Activated CD4-positive, alpha-beta T cell treated with anti-CD3 and anti-CD28 coated beads, Interleukin-2, amount 50 U/mL, for 16 hours (primary cell): Measurements from ENCODE around the gene SLC27A2.

ENCODE experiments used
- DNase-seq: peaks from one replicate; pipeline ENCODE4 v3.0.0-alpha.2; 2020

SLC27A2 gene

DNA sequence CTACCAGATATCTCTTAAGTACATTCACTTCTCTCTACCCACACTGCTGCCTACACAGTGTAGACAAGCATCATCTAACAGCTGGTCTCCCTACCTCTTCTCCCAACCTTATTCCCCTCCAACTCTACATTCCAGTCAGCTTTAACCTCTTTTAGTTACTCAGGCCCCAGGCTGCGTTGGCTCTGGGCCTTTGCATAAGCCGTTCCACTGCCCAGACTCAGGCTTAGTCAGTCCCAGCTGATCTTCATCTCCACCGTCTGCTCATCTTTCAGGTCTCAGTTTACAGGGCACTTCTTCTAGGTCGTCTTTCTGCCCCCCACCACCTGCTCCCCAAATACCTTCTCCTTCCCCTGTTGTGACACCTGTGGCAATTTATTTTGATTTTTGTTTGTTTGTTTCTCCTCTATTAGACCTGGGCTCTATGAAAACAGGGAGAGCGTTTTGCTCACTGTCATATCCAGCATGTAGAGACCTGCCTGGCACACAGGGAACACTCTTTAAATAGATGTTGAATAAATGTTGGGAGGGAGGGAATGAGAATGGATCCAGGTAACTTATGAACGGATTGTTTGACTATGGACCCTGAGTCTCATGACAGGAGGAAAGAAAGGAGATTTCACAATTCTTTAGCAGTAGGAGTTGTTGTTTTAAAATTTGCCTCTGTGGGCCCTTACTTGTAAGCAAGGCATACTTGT, 11.1 kb downstream of the SLC27A2 start:
- DNase-seq, result no peak

DNA sequence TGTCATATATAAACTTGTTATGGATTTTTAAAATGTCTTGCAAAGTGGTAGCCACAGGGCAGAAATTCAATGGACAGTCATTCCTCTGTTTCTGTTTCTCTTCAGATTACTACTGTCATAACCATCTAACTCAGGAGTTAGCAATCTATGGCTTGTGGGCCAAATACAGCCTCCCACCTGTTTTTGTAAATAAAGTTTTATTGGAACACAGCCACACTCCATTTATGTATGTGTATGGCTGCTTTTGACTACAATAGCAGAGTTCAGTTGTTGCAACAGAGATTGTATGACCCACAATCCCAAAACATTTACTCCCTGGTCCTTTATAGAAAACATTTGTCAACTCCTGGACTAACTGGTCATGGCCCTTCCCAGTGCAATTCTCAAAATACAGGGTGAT, 20.0 kb downstream of the SLC27A2 start:
- DNase-seq, result no peak

DNA sequence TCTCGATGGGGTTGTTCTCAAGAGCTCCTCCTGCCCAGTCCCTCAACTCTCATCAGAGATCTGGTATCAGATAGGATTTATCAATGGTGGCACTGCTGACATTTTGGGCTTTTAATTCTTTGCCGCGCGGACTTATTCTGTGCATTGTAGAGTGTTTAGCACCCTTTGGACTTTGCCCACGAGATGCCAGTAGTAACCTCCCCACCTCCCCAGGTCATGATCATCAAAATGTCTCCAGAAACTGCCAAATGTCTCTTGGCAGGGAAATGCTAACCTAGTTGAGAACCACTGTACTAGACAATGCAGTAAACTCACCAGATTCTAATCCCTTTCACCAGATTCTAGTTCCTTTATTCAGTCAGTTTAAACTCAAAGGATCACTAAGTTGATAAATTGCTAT, 24.0 kb downstream of the SLC27A2 start:
- no peak for DNase-seq

GRCh38 chr15:50209809-50210208, 27.8 kb downstream of the SLC27A2 start:
- DNase-seq, result no peak

DNA sequence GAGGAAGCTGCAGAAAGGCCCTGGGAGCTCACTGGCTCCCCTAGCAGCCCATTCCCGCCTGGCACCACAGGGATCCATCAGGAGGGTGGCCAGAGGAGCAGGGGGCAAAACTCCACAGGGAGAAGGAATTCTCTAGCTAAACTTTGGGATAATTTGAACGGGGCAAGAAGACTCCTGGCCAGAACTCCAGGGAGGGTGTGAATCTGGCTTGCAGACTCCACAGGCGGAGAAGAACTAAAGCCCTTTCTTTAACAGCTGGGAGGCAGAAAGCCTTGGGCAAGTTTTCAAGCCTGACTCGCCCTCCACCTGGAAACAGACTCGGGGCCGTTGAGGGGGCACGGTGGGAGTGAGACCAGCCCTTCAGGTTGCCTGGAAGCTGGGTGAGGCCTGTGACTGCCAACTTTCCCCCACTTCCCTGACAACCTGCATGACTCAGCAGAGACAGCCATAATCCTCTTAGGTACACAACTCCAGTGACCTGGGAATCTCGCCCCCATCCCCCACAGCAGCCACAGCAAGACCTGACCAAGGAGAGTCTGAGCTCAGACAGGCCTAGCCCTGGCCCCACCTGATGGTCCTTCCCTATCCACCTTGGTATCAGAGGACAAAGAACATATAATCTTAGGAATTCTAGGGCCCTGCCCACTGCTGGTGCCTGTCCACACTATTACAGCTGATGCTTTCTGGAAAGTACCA, 28.6 kb downstream of the SLC27A2 start:
- DNase-seq, result no peak

DNA sequence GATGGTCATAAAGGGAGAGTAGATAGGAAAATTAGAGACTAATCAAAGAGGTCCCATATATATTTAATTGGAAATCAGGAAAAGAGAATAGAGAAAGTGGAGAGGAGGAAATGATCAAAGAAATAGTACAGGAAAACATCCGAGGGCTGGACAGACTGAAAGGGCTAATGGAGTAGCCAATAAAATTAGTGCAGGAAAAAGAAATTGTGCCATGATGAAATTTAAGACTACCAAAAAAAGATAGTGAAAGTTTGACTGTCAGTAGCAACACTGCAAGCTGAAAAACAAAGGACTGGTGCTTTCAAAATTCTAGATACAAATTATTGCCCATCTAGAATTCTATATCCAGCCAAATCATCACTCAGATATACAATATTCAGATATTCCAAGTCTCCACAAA, 36.3 kb downstream of the SLC27A2 start:
- DNase-seq, result no peak

DNA sequence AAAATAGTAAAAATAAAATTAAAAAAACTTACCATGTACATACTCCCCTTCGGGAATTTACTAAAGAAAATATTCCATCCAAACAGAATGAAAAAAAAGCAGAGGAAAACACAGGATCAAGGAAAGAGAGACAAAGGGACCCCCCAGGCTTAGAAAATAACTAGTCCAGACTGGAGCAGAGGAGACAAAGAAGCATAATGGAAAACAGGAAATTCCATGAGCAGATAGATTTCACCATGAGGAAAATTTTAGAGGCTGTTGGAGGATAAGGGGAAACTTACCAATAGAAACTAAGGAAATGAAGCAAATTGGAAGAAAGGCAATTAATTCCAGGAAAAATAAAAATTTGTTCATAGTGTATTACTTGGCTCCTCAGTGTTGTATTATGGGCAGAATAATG, 36.7 kb downstream of the SLC27A2 start:
- DNase-seq, result no peak

GRCh38 chr15:50219820-50220219, 37.8 kb downstream of the SLC27A2 start:
- DNase-seq, result peak; percentile 14

DNA sequence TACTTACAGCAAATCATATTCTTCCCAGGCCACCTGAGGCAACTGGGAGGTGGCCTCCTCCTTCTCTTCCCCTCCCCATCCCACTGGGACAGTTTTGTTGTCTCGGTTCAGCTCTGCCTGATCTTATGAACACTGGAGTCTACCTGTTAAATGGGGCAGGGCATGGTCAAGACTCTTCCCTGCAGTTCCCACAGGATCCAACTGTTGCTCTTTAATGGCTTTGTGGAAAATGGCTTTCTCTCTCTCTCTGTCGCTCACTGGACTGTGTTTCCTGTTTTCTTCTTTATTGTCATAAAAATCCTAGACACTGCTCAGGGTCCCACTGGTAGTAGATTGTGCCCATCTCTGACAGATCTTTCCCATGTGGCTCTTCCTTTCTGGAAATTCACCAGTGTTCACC, 40.2 kb downstream of the SLC27A2 start:
- no peak for DNase-seq

DNA sequence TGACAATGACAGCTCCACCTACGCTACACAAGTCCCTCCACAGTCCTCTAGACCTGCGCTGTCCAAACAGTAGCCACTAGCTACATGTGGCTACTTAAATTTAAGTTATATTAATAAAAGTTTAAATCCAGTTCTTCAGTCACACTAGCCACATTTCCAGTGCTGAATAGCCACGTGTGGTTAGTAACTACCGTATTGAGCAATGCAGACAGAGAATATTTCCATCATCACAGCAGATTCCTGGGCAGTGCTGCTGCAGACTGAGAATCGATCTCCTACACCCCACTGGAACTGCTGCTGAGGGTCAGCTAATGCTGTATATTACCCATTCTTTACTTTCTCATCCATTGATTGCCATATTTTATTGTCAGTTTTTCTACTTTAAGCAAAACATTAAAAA, 42.6 kb downstream of the SLC27A2 start:
- DNase-seq, result no peak

GRCh38 chr15:50225057-50225456, 43.1 kb downstream of the SLC27A2 start:
- DNase-seq, result no peak

- DNase-seq, result no peak
Measured at GRCh38 chr15:50225938-50226337, 43.9 kb downstream of the SLC27A2 start.

DNA sequence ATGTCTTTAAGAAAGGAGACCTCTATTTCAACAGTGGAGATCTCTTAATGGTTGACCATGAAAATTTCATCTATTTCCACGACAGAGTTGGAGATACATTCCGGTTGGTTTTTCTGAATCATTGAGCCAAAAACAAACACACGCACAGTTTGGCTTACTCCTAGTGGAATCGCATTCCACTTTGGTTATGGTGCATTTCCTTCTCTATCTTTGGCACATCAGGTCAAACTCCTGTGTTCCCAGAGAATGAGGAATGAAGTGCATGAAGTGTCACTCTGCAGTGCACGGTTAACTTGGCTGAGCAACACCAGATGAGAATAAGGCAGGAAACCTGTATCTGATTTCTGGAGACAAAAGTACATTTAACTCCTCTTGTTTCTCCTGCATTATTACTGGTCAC, 45.1 kb downstream of the SLC27A2 start:
- no peak for DNase-seq

- no peak for DNase-seq
Measured at GRCh38 chr15:50228866-50229265, 46.9 kb downstream of the SLC27A2 start.

DNA sequence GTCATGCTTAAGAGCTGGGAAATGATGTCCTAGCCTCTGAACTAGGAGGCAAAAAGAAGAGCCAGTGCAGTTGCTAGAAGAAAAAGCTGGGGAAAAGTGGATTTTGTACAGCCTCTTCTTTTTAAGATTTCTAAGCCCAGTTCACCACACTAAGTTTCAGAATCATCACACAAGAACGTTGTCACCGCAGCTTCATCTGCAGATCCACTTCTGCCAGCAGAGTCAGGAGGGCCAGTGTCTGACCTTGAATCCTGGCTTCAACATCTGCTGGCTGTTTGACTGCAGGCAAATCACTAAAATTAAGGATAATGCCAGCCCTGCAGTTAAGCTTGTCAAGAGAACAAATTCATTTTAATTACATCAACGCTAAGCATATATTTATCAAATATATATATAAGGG, 47.3 kb downstream of the SLC27A2 start:
- DNase-seq, result no peak

DNA sequence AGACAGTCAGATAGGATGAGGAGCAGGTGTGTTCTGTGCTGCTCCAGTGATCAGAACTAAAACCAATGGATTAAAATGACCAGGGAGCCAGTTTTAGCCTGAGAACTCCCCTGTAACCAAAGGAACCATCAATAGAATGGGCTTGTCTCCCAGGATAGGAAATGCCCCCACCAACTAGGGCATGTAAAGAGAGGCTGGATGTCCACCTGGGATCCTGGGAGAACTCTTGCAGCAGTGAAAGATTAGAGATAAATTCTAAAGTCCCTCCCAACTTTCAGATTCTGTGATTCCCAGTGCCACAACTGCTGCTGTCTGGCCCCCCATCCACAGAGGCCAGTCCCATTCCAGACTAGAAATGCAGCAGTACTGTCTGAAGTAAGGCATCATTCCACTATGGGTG, 49.8 kb downstream of the SLC27A2 start:
- no peak for DNase-seq

DNA sequence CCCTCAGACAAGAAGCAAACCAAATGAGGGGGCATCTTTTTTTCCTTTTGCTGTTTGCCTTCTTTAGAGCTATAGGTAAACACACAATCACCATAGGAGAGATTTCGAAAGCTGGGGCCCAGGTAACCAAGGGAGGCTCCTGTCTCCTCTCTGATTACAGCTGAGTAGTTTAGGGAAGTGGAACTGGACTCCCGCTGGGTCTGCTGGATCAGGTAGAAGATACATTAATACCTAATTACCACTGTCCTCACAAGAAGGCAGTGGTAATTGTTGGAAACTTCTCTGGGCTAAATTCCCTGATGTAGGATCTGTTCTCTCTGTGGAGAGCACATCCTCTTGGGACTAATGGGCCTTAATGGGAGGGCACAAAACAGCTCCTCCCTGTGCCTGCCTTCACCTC, 50.8 kb downstream of the SLC27A2 start:
- no peak for DNase-seq

DNA sequence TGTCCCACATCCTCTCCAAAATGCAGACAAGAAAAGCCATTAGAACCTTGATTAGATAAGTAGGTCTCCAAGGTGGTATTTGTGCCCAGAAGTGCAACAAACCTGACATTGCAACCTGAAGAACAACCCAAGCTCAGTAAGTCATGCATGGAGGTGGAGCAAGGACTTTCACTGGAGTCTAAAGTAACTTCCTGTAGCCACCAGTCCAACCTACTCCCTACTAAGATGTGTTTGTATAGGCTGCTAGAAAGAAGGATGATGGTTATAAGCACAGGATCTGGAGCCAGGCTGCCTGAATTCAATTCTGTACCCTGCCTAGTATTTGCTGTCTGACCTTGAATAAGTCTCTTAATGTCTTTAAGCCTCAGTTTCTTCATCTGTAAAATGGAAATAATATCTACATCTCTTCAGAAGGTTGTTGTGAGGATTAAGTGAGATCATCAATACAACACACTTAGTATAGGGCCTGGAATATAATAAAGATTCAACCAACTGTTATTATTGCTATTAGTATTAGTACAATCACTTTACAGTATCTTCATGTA, 51.3 kb downstream of the SLC27A2 start:
- DNase-seq, result no peak

DNA sequence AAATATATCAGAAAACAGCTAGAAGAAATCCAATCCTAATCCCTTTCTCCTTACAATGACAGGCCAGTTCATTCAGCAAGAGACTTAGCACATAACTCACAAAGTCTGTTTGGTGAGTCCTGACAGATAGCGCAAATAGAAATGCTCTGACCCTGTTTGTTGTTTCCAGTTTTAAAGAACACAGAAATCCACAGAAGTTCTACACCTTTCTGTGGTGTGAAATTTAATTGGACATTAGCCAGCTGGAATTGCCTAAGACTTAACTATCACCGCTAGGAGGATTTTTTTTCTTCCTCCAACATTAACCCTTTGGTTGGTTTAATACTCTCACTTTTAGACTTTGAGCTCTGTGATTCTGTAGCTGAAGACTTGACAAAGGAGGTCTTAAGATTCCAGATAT, 52.8 kb downstream of the SLC27A2 start:
- no peak for DNase-seq

GRCh38 chr15:50235794-50236193, 53.8 kb downstream of the SLC27A2 start:
- DNase-seq, result no peak

DNA sequence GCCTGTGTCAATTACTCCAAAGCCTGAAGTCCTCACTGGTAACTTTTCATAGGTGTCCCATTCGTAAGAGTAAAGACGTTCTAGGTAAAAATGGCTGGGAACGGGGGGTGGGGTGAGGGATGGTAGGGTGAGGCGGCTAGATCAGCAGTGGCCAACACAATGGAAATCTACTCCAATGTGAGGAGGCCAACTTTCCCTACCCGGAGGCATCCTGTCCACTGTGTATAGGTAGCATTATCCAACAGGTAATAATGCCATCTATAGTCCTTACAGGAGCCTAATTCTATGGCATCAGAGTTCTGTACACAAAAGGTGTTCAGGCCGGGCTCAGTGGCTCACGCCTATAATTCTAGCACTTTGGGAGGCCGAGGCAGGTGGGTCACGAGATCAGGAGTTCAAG, 54.4 kb downstream of the SLC27A2 start:
- no peak for DNase-seq

DNA sequence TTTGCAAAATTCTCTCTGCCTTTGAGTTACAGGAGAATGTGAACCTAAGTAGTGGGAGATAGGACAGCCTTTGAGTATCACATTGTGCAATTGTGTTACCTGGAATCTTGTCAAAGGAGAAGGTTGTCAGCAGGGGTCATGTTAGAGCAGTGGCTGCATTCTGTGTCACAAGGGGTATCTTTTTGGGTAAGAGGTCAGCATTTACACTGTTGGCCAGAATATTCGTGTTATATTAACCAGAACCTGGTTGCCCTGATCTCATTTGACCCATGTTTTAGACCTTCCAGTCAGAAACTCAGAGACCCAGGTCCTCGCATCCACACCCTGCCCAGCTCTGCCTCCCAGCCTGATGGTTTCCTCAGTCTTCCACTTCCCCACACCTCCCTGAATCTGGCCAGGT, 56.3 kb downstream of the SLC27A2 start:
- DNase-seq, result no peak

- DNase-seq, result peak; percentile 43
Measured at GRCh38 chr15:50241684-50242450, 59.9 kb downstream of the SLC27A2 start.

DNA sequence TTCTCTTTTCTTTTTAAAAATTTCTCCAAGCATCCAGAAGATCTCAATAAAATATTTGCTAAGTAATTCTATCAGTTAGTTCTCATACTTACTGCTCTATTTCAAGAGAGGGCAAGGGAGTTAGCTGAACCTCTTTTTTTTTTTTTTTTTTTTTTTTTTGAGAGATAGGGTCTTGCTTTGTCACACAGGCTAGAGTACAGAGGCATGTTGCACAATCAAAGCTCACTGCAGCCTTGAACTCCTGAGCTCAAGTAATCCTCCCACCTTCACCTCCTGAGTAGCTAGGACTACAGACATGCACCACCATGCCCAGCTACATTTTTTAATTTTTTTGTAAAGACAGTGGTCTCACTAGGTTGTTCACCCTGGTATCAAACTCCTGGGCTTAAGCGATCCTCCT, 62.2 kb downstream of the SLC27A2 start:
- no peak for DNase-seq
